ENCODE results near the gene TPPP3.

DNA sequence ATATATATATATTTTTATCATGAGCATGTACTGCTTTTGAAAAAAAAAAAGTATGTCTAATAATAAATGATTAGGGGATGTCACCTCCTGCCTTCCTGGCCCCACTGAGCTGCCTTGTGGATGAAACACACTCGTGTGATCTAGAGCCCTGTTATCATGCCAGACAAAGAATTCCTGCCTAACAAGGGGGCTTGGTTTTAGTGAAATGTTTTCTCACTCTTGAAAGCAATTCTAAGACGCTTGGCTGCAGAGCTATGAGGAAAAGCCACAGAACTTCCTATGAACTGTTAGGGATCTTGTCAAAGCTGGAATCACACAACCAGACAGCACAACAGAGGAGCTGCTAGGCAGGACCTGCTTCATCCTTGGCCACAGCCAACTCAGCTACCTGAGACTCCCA is 19.0 kb upstream of the TPPP3 start:
- TF ChIP-seq, protein P1, sequence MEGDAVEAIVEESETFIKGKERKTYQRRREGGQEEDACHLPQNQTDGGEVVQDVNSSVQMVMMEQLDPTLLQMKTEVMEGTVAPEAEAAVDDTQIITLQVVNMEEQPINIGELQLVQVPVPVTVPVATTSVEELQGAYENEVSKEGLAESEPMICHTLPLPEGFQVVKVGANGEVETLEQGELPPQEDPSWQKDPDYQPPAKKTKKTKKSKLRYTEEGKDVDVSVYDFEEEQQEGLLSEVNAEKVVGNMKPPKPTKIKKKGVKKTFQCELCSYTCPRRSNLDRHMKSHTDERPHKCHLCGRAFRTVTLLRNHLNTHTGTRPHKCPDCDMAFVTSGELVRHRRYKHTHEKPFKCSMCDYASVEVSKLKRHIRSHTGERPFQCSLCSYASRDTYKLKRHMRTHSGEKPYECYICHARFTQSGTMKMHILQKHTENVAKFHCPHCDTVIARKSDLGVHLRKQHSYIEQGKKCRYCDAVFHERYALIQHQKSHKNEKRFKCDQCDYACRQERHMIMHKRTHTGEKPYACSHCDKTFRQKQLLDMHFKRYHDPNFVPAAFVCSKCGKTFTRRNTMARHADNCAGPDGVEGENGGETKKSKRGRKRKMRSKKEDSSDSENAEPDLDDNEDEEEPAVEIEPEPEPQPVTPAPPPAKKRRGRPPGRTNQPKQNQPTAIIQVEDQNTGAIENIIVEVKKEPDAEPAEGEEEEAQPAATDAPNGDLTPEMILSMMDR (IDR thresholded peaks at IDR 0.05; ENCODE audit: low read length), result no peak
- TF ChIP-seq EZH2 (optimal IDR thresholded peaks at IDR 0.05; ENCODE audit: low read depth, low read length), result no peak

Measured in MM.1S (cell line).